Activated T-helper 17 cell treated with anti-CD3 and anti-CD28 coated beads, Interleukin-2, amount 50 U/mL, for 72 hours (primary cell): ENCODE results near the gene GDAP1L1. TPM values are rescaled to one million over a fixed set of nuclear protein-coding genes. Genes with fewer than 3 reads are reported as not detected.
A peak's percentile ranks its signal among the peaks of the same experiment; 100 is the strongest.

Experiments
- ATAC-seq: fragments of 150-1000 bp; cut with Tn5 transposase; replicated peaks from 2 replicates; pipeline ENCODE4 v1.10.0; 2021; ENCODE audit warnings: mild to moderate bottlenecking, moderate library complexity
- H3K27ac Mint-ChIP-seq: one replicate; pipeline ENCODE4 v1.8.0; 2022; ENCODE audit warnings: mixed read lengths
- H3K27me3 Mint-ChIP-seq: one replicate; pipeline ENCODE4 v1.8.0; 2022; ENCODE audit warnings: mixed read lengths
- H3K36me3 Mint-ChIP-seq: one replicate; pipeline ENCODE4 v1.8.0; 2022; ENCODE audit warnings: low read depth, mild to moderate bottlenecking, mixed read lengths
- H3K4me1 Mint-ChIP-seq: one replicate; pipeline ENCODE4 v1.8.0; 2022; ENCODE audit warnings: mixed read lengths
- H3K4me3 Mint-ChIP-seq: one replicate; pipeline ENCODE4 v1.8.0; 2022; ENCODE audit warnings: mild to moderate bottlenecking, mixed read lengths
- H3K9me3 Mint-ChIP-seq: one replicate; pipeline ENCODE4 v1.8.0; 2022; ENCODE audit warnings: mixed read lengths
- total RNA-seq, 2 donors: library from RNA; stranded (reverse); gene quantifications; one replicate each; pipeline ENCODE4 v1.2.3, GENCODE V29; 2022

Gene GDAP1L1
- total RNA-seq, 2 donors from 2014 or later = not detected

DNA sequence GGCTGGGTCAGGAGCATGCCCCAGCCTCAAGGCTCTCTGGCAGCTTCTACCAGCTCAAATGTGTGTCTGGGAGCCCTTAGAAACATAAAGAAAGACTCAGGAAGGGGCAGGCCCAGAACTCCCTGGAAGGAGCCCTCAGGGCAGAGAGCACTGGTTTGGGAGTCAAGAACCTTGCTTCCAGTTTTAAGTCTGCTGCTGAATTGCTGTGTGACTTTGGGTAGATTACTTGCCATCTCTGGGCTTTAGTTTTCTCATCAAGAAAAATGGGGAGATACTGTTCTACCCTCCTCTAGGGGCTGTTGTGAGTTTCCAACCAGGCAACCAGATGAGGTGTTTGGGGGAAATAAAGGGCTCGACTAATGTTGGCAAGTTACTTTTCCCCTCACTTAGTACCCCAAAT, 8.8 kb downstream of the GDAP1L1 start:
- no peak overlapping the region for H3K27ac Mint-ChIP-seq
- peaks cover 3% of the 10 kb centered on the region for H3K27me3 Mint-ChIP-seq
- no peaks in the 10 kb centered on the region for H3K9me3 Mint-ChIP-seq
- H3K36me3 Mint-ChIP-seq = no peaks in the 10 kb centered on the region
- H3K4me1 Mint-ChIP-seq = peaks cover 5% of the 10 kb centered on the region
- H3K4me3 Mint-ChIP-seq = no peak overlapping the region
- ATAC-seq = no peak

DNA sequence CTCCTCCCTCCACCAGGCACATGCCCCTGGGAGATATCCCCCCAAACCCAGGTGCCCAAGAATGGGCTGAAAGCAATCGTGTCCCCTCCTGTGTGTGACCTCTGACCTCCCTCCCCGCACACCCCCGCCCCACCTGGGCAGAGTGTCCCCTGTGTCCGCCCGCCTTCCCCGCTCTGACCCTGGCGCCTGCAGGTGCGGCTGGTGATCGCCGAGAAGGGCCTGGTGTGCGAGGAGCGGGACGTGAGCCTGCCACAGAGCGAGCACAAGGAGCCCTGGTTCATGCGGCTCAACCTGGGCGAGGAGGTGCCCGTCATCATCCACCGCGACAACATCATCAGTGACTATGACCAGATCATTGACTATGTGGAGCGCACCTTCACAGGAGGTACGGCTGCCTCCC, 9.9 kb downstream of the GDAP1L1 start:
- H3K27ac Mint-ChIP-seq = no peak overlapping the region
- no peak for ATAC-seq

DNA sequence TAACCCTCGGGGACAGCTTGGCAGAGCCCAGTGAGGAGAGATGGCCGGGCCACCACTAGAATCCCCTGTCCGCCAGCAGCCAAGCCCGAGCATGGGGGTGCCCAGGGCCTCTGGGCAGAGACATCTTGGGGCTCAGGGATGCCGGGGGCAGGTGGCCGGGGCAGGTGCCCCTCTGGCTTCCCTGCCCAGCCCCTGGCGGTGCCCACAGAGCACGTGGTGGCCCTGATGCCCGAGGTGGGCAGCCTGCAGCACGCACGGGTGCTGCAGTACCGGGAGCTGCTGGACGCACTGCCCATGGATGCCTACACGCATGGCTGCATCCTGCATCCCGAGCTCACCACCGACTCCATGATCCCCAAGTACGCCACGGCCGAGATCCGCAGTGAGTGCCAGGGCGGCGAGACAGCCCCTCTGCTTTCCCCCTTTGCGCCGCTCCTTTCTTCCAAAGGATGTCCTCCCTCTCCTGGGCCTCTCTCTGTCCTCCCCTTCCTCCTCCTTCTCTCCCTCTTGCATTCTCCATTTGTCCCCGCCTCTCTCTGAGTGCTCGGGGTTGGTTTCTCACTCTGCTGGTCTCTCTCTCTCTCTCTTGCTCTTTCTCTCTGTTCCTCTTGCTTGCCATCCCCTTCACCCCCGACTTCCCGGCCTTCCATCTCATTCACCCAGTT, 11.2 kb downstream of the GDAP1L1 start:
- Mint-ChIP-seq H3K27me3 (no peaks in the 10 kb centered on the region), H3K4me1 (peaks cover 5% of the 10 kb centered on the region), H3K4me3 (no peak overlapping the region), H3K9me3 (no peaks in the 10 kb centered on the region), H3K27ac (no peak overlapping the region), H3K36me3 (no peaks in the 10 kb centered on the region)
- ATAC-seq = no peak

More for the DNA sequence above, 9.9 kb downstream of the GDAP1L1 start:
- no peaks in the 10 kb centered on the region for H3K36me3 Mint-ChIP-seq
- H3K4me3 Mint-ChIP-seq = no peak overlapping the region
- peaks cover 5% of the 10 kb centered on the region for H3K4me1 Mint-ChIP-seq
- no peaks in the 10 kb centered on the region for H3K9me3 Mint-ChIP-seq
- H3K27me3 Mint-ChIP-seq = peaks cover 3% of the 10 kb centered on the region

DNA sequence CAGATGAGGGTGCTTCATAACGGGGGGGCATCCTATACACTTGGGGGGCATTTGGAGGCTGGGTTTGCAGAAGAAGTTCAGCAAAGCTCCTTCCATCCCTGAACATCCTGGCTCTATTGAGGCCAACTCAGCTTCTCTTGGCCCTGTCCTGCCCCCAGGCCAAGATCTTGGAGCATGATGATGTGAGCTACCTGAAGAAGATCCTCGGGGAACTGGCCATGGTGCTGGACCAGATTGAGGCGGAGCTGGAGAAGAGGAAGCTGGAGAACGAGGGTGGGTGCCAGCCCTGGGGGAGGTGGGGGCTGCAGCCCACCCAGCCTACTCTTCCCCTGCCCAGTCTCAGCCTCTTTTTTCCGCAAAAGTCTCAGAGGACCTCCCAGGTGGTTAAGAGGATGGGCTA, 17.2 kb downstream of the GDAP1L1 start:
- H3K27ac Mint-ChIP-seq = no peak overlapping the region
- no peaks in the 10 kb centered on the region for H3K9me3 Mint-ChIP-seq

DNA sequence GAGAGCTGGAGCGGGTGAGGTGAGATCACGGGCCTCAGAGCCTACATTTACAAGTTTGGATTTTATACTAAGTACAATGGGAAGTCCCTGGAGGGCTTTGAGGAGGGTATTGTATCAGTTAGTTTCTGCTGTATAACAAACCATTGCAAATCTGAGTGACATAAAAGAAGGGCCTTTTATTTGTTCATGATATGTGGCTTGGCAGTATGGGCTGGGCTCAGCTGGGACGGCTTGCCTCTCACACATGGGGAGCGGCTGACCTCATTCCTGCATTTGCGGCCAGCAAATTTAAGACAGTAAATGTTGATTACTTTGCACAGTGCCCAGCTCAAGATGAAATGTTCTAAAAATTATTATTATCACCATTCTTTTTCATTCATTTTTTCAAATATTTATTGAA, 21.7 kb downstream of the GDAP1L1 start:
- Mint-ChIP-seq H3K36me3 (no peaks in the 10 kb centered on the region), H3K27ac (no peak overlapping the region), H3K27me3 (no peaks in the 10 kb centered on the region), H3K4me1 (no peaks in the 10 kb centered on the region), H3K4me3 (no peak overlapping the region), H3K9me3 (no peaks in the 10 kb centered on the region)
- no peak for ATAC-seq

More for the DNA sequence above, 17.2 kb downstream of the GDAP1L1 start:
- no peak for ATAC-seq
- Mint-ChIP-seq H3K27me3 (no peaks in the 10 kb centered on the region), H3K36me3 (no peaks in the 10 kb centered on the region), H3K4me1 (no peaks in the 10 kb centered on the region), H3K4me3 (no peak overlapping the region)

DNA sequence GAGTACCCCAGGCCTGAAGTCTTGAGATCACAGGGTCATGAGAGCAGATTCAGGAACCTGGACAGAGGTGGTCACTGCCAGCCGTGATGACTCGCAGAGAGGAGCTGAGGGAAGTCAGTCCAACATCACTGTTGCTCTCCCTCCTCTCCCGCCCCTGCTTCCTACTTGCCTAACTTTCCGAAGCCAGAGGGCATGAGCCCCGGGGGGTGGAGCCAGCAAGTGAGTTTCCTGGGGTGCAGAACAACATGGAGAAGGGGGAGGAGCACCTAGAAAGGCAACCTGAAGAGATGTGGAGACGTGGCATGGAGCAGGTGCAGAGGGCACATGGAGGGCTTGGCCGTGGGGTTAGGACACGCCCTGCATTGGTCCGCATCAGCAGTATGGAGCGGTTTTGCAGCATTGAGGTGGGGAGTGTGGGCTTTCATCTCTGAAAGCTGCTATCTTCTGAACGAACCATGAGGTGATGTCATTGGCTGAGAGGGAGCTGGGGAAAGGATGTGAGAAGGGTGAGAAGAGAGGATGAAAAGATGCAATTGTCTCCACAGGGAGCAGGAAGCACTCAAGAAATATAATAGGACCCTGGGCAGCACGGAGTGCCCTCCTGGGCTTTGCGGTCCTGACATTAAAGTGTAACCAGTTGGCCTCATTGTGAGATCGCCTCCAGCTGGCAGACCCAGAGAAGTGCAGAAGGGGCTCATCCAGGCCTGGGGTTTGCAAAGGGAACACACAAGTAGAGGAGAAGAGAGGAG, 25.0 kb downstream of the GDAP1L1 start:
- H3K27me3 Mint-ChIP-seq = no peaks in the 10 kb centered on the region
- H3K4me3 Mint-ChIP-seq = no peak overlapping the region
- no peaks in the 10 kb centered on the region for H3K36me3 Mint-ChIP-seq
- no peak overlapping the region for H3K27ac Mint-ChIP-seq
- no peaks in the 10 kb centered on the region for H3K9me3 Mint-ChIP-seq
- peak; percentile 26 for ATAC-seq
- no peaks in the 10 kb centered on the region for H3K4me1 Mint-ChIP-seq

DNA sequence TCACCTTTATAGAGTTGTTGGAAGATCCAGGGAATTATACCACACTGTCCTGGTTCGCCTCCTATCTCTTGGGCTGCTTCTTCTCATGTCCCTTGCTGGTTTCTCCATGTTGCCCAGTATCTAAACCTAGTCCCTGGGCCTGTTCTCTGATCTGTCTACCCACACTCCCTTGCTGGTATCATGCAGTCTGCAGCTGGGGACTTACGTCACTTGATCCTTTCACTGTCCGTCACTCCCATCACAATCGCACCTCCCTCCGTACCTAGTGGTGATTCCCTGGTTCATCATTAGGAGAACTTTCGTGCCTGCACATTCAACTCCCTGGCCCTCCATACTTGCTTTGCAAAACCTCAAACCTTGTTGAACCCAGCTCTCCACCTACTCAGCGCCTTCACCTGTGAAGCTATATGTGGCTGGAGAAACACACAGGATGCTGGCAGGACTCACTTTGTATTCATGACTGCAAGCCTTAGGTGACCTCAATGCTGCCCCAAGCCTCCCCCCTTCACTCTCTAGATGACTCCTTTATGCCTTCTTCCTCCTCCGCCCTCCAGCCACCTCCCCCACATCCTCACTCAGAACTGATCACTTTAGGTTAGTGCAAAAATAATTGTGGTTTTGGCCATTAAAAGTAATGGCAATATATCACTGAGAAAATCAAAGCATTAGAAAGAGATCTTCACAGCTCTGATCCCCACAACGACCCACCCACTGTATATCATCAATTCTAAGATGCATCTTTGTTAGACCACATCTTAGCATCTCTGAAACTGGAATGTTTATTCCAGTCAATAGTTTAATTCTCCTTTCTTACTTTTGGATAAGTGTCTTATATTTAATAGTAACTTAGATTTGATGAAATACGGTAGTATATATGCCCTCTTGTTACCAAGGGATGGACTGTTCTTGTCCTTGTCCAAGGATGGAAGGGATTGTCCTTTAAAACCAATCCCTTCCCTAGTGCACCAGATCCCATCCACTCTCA, 26.4 kb downstream of the GDAP1L1 start:
- Mint-ChIP-seq H3K27me3 (no peaks in the 10 kb centered on the region), H3K36me3 (no peaks in the 10 kb centered on the region), H3K4me3 (no peak overlapping the region), H3K9me3 (no peaks in the 10 kb centered on the region), H3K4me1 (no peaks in the 10 kb centered on the region), H3K27ac (no peak overlapping the region)
- ATAC-seq = peak; percentile 12

DNA sequence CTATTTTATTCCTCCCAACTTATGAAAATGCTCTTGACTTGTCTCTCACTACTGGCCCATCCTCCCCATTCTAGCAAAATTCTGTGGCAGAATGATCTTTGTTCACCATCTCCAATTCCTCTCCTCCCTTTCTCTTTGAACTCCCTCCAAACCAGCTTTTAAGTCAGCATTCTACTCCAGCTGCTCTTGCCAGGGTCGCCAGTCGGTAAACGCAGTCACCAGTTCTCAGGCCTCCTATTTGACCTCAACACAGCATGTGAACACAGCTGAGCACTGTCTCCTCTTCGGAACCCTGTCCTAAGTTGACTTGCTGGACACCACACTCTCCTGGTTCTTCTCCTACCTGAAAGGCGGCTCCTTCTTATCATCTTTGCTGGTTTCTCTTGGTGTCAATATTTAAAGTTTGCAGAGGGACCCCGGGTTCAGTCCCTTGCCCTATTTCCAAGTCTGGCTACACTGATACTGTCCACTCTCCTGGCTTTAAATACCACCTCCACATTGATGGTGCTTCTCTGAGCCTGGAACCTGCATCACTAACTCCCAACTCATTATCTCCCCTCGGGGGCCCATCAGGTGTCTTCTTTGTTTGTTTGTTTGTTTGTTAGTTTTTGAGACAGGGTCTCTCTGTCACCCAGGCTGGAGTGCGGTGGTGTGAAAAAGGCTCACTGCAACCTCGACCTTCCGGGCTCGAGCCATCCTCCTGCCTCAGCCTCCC, 27.4 kb downstream of the GDAP1L1 start:
- no peaks in the 10 kb centered on the region for H3K36me3 Mint-ChIP-seq
- no peaks in the 10 kb centered on the region for H3K4me1 Mint-ChIP-seq
- no peaks in the 10 kb centered on the region for H3K9me3 Mint-ChIP-seq
- no peak overlapping the region for H3K27ac Mint-ChIP-seq
- H3K4me3 Mint-ChIP-seq = no peak overlapping the region
- ATAC-seq = no peak
- no peaks in the 10 kb centered on the region for H3K27me3 Mint-ChIP-seq

DNA sequence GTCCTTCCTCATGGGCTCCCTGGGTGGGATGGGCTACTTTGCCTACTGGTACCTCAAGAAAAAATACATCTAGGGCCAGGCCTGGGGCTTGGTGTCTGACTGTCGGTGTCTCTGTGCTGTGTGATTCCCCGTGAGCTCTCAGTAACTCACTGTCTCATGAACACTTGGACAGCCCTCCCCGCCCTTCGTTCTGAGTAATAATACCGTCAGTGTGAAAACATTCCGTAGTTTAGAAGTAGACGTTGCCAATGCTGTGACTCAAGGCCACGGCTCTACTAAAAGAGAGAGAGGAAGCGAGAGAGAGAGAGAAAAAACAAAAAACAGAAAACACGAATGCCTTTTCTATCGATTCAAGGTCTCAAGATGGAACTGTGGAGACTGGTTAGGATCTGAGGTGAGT, 32.1 kb downstream of the GDAP1L1 start:
- no peak overlapping the region for H3K27ac Mint-ChIP-seq
- no peaks in the 10 kb centered on the region for H3K36me3 Mint-ChIP-seq
- ATAC-seq = no peak
- no peaks in the 10 kb centered on the region for H3K9me3 Mint-ChIP-seq
- no peaks in the 10 kb centered on the region for H3K4me1 Mint-ChIP-seq
- H3K27me3 Mint-ChIP-seq = no peaks in the 10 kb centered on the region
- H3K4me3 Mint-ChIP-seq = no peak overlapping the region

DNA sequence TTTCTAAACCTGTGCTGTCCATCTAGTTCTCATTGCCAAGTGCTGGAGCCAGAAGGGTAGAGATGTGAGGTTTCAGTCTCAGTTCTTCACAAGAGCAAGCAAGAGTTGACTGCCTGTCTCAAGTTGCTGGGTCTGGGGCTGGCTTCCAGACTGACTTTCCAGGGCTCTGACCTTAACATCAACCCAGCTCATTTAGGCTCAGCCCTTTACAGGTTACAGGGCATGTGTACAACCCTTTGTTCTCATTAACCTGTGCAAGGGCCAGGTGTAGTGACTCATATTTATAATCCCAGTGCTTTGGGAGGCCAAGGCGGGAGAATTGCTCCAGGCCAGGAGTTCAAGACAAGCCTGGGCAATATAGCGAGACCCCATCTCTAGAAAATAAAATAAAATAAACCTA, 33.3 kb downstream of the GDAP1L1 start:
- H3K4me3 Mint-ChIP-seq = no peak overlapping the region
- no peaks in the 10 kb centered on the region for H3K27me3 Mint-ChIP-seq
- no peaks in the 10 kb centered on the region for H3K9me3 Mint-ChIP-seq
- no peaks in the 10 kb centered on the region for H3K4me1 Mint-ChIP-seq
- no peak overlapping the region for H3K27ac Mint-ChIP-seq
- no peaks in the 10 kb centered on the region for H3K36me3 Mint-ChIP-seq
- ATAC-seq = no peak

DNA sequence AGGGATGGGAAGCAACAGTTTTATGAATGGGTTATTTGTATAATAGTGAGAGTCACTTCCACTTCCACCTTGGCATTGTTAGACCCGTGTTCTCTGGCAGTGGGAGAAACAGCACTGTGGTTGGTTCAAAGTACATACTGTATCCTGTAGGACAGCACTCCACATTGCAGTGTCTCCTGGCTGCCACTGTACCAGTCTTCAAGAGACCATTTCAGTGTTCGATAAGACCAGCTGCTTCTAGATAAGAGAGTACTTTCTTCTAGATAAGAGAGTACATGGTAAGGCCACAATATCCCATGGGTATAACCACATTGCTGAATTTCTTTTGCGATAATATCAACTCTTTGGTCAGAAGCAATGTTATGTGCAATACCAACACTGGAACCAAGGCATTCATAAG, 35.1 kb downstream of the GDAP1L1 start:
- Mint-ChIP-seq H3K9me3 (no peaks in the 10 kb centered on the region), H3K27ac (no peak overlapping the region), H3K4me3 (no peak overlapping the region), H3K36me3 (no peaks in the 10 kb centered on the region), H3K27me3 (no peaks in the 10 kb centered on the region), H3K4me1 (no peaks in the 10 kb centered on the region)
- no peak for ATAC-seq

DNA sequence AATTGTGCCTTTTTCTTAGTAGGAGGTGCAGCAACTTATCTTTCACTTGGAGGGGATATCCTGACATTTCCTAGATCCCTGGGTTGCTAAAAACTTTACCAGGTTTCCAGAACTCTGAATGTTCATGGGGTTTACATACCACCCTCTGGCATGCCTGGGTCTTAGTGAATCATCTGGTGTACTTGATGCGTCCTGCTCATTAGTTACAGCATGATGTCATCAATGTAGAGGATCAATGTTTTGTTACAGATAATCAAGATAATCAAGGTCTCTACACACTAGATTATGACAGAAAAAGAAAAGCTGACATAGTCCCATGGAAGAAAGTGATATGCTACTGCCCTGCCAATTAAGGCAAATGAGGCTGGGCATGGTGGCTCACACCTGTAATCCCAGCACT, 36.9 kb downstream of the GDAP1L1 start:
- Mint-ChIP-seq H3K27me3 (no peaks in the 10 kb centered on the region), H3K4me3 (no peak overlapping the region), H3K9me3 (no peaks in the 10 kb centered on the region)

DNA sequence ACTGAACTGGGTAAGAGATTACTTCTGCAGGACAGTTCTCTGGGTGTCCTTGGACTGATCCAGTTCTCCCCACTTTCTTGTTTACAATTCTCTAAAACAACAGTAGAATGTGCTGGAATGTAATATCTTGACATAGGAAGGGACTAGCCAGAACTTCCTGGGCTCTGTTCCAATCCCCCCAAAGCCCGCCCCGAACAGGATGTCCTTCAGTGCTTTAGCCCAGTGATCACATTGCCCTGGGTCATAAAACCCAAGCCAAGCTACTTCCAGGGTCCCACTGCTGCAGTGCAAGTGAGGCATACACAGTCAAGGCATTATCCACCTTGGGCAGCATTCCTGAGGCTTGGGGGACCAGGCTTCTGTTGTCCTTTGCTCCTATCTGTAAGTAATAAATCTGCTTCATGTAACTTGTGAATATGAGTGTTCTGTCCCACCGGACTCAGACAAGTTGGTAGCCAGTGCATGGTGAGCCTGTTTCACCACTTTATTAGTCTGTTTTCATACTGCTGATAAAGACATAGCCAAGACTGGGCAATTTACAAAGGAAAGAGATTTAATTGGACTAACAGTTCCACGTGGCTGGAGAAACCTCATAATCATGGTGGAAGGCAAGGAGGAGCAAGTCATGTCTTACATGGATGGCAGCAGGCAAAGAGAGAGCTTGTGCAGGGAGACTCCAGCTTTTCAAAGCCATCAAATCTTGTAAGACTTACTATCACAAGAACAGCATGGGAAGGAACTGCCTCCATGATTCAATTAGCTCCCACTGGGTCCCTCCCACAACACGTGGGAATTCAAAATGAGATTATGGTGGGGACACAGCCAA, 40.4 kb downstream of the GDAP1L1 start:
- Mint-ChIP-seq H3K27me3 (no peaks in the 10 kb centered on the region), H3K4me1 (no peaks in the 10 kb centered on the region), H3K4me3 (no peak overlapping the region), H3K9me3 (no peaks in the 10 kb centered on the region), H3K36me3 (no peaks in the 10 kb centered on the region), H3K27ac (no peak overlapping the region)
- ATAC-seq = no peak

More for the DNA sequence above, 36.9 kb downstream of the GDAP1L1 start:
- Mint-ChIP-seq H3K4me1 (no peaks in the 10 kb centered on the region), H3K27ac (no peak overlapping the region), H3K36me3 (no peaks in the 10 kb centered on the region)
- no peak for ATAC-seq
